HG02571 (cell line): ENCODE data around the gene GIN1.
A peak's percentile ranks its signal among the peaks of the same experiment; 100 is the strongest.
"Not testable (repeated sequence)": the region's sequence is repeated elsewhere in the genome, so short reads cannot be mapped to it uniquely, and the experiment has no call there.

Experiments
- ATAC-seq: cut with Tn5 transposase; IDR thresholded peaks from one replicate; pipeline ENCODE4 v1.9.1; 2021; ENCODE audit warnings: mild to moderate bottlenecking, moderate library complexity; ENCODE audit not compliant: unreplicated experiment

Gene GIN1

GRCh38 chr5:103119765-103120606, at the start of gene GIN1, which contains the start of gene PPIP5K2:
TSS of gene GIN1 (minus strand) at chr5:103120138. CDS start at chr5:103108707, 11,431 bp downstream.
TSS of gene PPIP5K2 (plus strand) at chr5:103120301. CDS start at chr5:103129590, 9,289 bp downstream.
- peak; percentile 91 for ATAC-seq

GRCh38 chr5:103166706-103167105, 46.8 kb upstream of the GIN1 start:
- no peak for ATAC-seq

- no peak for ATAC-seq
Measured at GRCh38 chr5:103151156-103151555, 31.2 kb upstream of the GIN1 start.

- ATAC-seq, result no peak
Measured at GRCh38 chr5:103148213-103148612, 28.3 kb upstream of the GIN1 start.

- ATAC-seq, result no peak
Measured at GRCh38 chr5:103145196-103145595, 25.3 kb upstream of the GIN1 start.

- not testable (repeated sequence) for ATAC-seq
Measured at GRCh38 chr5:103142132-103142531, 22.2 kb upstream of the GIN1 start.

GRCh38 chr5:103139264-103139865, 19.4 kb upstream of the GIN1 start:
- peak; percentile 97 for ATAC-seq

GRCh38 chr5:103138202-103138690, 18.3 kb upstream of the GIN1 start:
- no peak for ATAC-seq

- ATAC-seq, result no peak
Measured at GRCh38 chr5:103135461-103135860, 15.5 kb upstream of the GIN1 start.

GRCh38 chr5:103133231-103133630, 13.3 kb upstream of the GIN1 start:
- no peak for ATAC-seq

GRCh38 chr5:103132684-103133083, 12.7 kb upstream of the GIN1 start:
- no peak for ATAC-seq

GRCh38 chr5:103128202-103128601, 8.3 kb upstream of the GIN1 start:
- ATAC-seq, result no peak

GRCh38 chr5:103127292-103127817, 7.4 kb upstream of the GIN1 start:
- ATAC-seq, result no peak

- no peak for ATAC-seq
Measured at GRCh38 chr5:103126557-103126956, 6.6 kb upstream of the GIN1 start.

GRCh38 chr5:103122242-103122641, 2.3 kb upstream of the GIN1 start:
- ATAC-seq, result no peak

- ATAC-seq, result peak; percentile 1
Measured at GRCh38 chr5:103120607-103121200, 766 bp upstream of the GIN1 start.

GRCh38 chr5:103119070-103119764, 721 bp downstream of the GIN1 start:
- no peak for ATAC-seq

GRCh38 chr5:103117471-103117991, 2.4 kb downstream of the GIN1 start:
- ATAC-seq, result no peak

- no peak for ATAC-seq
Measured at GRCh38 chr5:103114440-103114839, 5.5 kb downstream of the GIN1 start.

- ATAC-seq, result no peak
Measured at GRCh38 chr5:103112910-103113309, 7.0 kb downstream of the GIN1 start.

GRCh38 chr5:103111468-103111867, 8.5 kb downstream of the GIN1 start:
- ATAC-seq, result no peak
